Activated T-cell treated with anti-CD3 and anti-CD28 coated beads, Interleukin-2, amount 50 U/mL, for 1 hour (primary cell): ENCODE results near the gene SHISA8.

Experiments used
- DNase-seq: peaks from one replicate; pipeline ENCODE4 v3.0.0-alpha.2; 2020

SHISA8 gene

DNA sequence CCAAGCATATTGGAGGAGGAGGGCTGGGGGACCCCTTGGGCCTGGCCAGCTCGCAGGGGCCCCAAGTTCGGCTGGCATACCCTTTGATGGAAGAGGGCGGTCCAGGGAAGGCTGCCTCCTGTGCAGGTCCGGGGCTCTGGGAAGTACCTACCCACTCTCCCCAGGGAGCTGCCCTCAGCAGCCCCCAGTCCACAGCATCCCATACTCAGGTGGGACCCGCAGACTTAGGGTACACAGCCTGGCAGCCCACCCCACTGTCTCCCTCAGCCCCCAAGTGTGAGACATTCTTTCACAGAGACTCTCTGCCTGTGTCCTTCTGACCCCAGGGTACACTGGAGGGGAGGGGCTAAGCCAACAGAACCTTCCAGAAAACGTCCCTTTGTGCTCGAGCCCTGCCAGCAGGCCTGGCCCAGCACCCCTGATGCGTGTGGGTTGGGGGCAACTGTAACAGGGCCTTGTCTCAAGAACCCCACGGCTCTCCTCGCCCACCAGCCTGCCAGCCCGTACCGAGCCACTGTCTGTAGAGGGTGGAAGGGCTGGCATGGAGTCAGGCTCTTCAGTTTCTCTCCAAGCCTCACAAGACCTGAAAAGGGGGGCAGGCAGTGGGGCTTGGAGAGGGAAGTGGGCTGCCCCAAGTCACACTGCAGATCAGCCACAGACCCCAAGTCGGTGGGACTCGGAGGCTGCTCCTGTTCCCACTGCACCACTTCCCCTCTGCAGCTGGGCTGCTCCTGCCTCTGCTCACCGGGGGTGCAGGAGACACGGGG is 18.7 kb upstream of the SHISA8 start:
- no peak for DNase-seq

DNA sequence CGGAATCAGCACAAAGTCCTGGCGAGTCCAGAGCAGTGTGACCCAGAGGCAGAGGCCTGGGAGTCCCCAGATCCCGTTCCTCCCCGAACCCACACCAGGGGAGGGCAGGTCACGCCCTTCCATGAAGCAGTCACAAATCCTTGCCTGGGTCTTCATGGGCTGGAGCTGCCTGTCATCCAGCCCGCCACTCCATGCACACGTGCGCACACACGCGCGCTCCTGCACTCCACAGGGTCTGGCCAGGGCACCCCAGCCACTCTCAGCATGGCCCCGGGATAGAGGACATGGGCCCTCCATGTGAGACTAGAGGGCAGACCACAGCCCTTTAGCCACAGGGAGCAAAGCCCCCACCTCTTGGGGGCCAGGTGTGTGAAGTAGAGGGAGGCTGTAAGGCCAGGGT is 17.5 kb upstream of the SHISA8 start:
- no peak for DNase-seq

DNA sequence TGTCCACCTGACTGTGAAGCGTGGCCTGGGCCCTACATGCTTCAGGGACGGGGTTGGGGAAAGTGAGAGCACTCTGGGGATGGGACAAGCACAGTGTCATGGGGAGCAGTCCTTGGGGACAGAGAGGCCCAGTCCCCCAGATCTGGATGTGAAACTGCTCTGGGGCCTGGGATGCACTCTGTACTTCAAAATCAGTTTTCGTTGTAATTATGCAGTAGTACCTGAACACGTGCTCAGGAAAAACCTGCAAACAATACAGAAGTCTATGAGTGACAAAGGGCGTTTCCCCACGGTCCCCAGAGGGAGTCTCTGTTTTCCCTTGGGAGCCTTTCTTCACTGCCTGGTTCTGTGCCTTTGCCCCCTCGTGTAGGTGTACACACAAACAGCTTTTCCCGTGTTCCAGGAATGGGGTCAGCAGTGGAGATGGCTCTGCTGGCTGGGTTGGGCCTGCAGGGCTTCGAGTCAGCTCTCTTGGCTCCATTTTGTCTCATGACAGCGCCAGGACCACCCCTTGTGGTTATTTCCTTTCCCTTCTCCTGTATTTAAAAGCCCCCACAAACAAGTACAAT is 16.9 kb upstream of the SHISA8 start:
- DNase-seq: no peak

DNA sequence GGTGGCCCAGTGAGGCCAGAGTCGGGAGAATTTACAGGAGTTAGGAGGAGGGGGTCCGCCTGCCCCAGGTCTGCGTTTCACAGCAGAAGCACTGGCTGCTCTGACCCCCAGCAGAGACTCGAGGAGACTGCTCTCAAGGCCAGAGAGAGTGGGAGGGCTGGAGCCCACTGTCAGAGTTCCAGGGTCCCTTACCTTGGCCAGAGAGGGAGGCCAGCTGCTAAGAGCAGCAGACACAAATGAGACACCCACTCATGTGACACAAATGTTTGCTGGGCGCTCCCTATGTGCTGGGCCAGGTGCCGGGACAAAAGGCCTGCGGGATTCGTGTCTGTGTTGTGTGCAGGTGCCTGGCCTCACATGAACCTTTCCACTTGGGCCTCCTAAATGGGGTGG is 14.5 kb upstream of the SHISA8 start:
- DNase-seq: no peak

DNA sequence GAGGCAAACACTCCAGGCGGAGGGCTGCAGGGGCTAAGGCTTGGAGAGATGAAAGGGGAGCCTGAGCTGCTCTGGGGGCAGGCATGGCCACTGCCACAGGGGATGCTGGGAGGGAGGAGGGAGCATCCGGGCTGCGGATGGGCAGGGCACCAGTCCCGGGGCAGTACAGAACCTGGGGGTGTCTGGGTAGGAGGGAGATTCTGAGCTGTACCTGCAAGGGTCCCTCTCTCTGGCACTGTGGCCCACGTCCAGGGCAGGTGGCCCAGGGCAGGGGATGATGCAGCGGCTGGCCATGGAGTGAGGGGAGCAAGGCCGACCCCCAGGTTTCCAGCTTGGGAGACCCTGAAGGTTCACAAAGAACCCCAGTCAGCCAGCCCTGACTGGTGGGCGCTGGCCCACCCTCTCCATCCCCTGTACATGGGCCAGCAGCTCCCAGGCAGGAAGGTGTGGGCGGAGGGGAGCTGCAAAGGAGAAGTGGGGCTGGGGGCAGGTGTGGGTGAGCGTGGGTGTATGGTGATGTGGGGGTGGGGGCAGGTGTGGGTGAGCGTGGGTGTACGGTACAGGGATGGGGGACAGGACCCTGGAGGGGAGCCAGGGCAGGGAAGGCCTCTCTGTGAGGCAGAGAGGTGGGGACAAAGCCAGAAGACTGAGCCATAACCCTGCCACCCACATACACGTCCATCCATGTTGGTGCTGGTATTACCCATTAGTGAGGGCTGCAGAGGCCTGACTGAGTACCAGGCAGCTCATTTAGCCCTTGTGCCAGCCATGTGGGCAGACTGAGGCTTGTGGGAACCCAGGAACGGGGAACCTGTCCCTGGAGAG is 13.9 kb upstream of the SHISA8 start:
- DNase-seq: no peak

DNA sequence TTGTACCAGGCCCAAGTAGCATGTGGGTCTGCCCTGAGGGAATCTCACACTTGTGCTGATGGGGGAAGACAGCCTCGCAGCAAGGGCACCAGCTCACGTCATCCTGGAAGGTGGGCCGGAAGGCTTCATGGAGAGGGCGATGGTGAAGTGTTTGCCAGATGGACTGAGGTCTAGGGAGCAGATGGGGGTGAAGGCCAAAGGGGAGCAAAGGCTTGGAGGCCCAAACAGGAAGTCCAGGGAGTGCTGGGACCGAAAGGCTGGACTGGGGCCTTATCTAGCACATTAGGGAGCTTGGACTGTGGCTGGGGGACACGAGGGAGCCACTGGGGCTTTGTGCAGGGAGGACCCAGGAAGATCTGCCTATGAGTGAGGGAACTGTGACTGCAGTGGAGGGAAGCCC is 12.9 kb upstream of the SHISA8 start:
- no peak for DNase-seq

DNA sequence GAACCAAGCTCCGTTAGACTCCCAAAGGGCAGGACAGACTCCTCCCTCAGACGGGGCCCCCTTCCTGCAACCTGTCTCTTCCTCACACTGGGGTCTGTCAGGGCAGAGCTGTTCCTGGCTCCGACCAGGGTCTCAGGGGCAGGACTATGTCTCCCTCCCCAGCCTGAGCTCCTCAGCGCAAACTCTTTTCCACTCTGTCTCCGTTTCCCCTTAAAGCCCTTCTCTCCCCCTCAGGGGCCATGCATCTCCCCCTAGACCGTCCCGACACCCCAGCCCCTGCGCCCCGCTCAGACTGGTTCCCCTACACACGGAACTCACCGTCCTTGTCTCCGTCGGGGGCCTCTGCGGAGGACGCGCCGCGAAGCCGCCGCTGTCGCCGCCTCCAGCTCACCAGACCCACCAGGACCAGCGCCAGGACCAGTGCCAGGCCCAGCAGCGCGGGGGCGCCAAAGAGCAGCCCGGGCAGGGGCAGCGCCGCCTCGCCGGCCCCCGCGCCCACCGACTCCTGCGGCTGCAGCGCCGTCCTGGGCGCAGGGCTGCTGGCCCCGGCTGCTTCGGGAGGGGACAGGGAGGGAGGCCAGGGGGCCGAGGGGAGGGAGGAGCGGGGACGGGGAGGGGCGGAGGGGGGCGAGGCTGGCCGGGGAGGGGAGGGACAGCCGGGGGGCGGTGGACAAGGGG is 11.0 kb upstream of the SHISA8 start:
- peak; percentile 86 for DNase-seq

DNA sequence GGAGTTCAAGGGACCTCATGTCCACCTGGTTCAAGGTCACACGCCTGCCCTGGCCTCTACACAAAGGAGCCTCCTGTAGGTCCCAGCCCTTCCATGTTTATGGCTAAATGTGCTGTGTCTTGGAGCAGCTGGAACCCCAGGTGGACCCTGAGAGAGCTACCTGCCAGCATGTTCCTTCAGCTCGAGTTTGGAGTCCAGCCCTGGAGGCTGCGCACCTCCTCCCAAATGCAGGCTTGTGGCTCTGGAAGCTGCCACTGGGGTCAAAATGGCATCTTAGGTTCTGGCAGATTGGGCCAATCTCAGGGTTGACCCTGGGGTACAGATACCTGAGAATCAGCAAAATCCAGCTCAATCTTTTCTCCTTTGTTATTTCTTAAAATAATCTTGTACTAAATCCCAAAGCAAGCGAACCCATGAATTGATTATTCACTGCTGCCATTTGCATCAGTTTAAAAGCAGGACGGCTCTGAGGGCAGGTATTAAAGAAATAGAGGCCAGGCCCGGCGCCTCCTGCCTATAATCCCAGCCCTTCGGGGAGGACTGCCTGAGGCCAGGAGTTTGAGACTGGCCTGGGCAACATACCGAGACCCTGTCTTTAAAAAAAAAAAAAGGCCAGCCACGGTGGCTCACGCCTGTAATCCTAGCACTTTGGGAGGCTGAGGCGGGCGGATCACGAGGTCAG is 8.9 kb upstream of the SHISA8 start:
- no peak for DNase-seq

DNA sequence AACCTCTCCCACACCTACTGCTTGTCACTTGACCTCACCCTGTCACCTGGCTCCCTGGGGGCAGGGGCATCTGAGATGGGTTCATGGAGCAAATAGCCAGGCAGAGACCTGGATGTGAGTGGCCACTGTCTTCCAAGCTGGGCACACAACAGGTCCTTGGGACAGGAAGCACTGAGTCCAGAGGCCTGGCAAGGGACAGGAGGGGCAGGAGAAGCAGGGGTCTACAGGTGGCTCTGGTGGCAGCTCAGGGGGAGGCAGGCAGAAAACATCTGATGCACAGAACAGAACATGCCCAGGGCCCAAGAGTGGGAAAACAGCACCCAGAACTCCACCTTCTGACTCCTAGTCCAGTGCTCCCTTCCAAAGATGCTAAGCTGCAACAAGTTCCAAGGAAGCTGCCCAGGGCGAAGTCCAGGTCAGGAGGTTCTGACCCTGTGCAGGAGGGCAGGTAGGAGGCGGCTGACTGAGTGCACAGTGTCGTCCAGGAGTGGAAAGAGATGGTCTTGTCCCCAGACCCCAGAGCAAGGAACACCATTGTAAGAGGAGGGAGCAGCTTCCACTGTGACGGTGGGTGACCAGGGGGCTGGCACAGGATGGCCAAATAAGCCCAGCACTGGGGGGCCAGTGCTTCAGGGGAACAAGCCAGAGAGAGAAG is 8.2 kb upstream of the SHISA8 start:
- DNase-seq: no peak

DNA sequence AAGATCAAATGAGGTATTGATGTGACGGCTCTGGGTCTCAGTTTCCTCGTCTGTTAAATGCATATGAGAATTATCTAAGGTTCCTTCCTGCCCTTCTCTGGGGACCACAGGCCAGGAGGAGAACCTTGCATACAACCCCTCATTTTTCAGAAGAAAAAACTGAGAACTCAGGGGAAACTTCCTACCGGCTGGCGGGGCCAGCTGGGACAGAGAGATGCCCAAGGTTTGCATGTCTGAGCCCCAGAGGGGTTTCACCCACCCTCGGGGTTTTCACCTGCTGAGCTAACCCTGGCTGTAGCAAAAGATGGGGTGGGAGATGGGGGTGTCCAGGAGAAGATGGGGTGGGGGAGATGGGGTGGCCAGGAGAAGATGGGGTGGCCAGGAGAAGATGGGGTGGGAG is 7.5 kb upstream of the SHISA8 start:
- DNase-seq: no peak

DNA sequence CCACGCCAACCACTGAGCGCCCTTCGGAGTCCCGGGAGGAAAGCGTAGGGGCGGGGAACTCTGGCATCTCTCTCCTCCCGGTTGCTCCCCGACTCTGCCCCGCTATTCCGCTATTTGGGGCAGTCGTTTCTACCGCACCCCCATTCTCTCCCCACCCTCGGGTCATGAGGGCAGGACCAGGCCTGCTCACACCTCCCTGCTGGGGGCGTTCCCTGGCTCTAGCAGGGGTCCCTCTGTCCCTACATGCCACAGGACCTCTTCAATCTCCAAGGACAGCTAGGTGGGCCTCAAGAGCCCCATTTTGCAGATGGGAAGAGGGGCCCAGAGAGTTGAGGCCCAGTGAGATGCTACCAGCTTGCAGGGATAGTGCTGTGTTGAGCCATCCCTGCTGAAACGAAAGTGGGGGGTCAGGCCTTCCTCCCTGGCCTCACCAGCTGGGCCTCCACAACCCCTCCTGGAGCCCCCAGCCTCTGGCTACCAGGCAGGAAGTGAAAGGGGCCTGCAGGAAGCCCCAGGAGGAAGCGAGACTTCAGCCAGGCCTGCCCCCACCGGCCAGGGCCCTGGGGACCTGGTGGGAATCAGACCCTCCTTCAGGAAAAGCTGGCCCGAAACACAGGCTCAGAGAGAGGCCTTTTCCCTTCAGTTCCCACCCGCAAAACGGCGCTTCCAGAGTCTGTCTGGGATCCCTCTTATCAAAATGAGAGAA is 5.5 kb upstream of the SHISA8 start:
- no peak for DNase-seq

DNA sequence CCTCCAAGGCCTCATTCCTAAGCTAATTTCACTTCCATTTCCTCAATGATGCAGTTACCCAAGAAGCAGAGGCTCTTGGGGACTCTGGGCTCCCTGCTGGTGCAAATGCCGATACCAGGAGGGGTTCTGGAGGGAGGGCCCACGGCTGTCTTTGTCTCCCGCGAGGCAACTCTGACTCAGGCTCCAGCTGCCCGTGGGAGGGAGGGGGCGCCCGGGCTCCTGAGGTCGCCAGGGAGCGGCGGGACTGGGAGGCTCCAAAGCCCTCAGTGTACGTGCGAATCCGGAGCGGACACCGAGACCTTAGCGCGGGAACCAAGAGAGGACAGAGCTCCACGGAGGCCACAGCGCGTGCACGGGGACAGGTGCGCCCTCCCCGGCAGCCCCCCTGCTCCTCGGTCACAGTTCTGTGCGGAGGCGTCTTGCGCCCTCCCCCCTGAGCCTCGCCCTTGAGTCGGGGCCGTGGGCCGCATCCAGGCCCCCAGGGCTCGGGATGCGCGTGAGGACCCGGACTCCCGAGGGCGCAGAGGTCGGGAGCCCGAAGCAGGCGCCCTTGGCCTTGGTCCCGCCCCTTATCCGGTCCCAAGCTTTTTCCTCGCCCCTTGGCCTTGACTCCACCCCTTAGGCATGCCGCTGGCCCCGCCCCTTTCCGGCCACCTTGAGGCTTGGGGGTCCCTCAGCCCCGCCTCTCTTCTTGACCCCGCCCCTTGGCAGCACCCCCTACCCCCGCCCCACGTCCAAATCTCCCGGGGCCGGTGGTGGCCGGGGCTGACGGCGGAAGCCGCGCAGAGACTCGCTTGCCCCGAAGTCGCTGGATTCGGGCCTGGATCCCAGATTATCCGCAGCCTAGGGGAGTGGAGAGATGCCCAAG is 4.7 kb upstream of the SHISA8 start:
- DNase-seq: peak; percentile 59

DNA sequence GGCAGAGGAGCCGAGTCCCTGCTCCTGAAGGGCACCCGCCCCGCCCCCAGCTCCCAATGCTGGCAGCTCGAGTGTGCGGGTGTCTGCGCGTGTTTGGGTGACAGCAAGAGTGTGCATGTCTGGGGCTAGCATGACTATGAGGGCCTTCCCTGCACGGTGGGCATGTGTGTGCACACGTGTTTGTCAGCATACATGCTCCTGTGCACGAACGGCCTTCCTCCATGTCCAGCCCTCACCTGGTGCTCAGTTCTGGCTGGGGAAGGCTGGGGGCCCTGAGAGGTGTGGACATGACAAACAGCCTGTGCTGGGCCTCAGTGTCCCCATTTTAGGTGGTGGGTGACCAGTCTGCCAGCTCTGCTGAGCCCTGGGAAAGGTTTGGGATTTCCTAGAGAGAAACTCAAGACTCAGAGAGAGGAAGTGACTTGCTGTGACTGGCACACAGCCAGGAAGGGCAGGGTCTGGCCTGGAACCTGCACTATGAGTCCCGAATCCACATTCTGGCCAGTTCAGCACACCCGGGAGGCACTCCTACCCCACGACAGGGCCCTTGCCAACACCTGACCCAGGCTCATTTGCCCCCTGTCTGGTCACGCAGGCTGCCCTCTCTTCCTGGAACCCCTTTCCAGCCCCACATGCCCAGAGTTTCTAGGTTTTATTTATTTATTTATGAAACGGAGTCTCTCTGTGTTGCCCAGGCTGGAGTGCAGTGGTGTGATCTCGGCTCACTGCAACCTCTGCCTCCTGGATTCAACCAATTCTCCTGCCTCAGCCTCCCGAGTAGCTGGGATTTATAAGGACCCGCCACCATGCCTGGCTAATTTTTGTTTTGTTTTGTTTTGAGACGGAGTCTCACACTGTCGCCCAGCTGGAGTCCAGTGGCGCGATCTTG is 3.3 kb upstream of the SHISA8 start:
- no peak for DNase-seq

DNA sequence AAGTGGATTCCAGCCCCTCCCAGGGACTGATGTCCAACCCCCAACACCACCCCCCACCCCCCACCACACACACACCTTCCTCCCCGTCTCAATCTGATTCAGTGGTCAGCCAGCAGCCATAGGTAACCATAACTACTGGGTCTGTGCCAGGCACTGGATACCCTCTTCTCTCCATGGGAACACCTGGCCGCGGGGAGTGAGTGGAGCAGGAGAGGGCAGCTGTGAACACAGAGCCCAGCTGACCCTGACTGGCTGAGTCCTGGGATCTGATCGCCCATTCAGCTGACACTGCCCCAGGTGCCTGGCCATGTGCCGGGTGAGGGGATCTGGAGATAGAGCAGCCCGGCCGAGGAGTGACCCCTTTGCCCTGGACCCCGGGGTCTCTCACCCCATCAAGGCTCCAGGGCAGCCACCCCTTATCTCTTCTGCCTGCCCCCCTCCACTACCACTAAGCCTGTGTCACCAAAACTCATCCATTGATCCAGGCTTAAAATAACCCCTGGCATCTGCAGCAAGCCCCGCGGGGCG is 2.6 kb upstream of the SHISA8 start:
- DNase-seq: no peak

DNA sequence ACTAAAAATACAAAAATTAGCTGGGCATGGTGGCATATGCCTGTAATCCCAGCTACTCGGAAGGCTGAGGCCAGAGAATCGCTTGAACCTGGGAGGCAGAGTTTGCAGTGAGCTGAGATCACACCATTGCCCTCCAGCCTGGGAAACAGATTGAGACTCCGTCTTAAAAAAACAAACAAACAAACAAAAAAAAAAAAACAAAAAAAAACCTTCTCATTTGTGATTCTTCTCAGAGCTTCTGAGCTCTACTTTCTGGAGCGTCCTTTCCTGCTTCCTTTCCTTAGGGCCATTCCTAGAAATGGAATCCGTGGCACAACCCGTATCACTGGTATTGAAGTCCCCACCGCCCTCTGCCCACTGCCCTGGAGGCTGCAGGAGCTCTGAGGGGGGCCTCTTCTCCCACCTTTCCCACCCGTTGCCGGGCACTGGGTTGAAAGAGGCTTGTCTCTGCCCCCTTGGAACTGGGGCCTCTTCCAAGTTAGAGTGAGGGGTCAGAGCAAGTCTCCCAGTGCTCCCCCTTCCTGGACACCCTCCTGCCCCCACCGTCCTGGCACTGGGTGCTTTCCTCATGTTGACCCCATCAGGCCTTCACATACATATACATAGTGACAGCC is 2.0 kb upstream of the SHISA8 start:
- DNase-seq: no peak

DNA sequence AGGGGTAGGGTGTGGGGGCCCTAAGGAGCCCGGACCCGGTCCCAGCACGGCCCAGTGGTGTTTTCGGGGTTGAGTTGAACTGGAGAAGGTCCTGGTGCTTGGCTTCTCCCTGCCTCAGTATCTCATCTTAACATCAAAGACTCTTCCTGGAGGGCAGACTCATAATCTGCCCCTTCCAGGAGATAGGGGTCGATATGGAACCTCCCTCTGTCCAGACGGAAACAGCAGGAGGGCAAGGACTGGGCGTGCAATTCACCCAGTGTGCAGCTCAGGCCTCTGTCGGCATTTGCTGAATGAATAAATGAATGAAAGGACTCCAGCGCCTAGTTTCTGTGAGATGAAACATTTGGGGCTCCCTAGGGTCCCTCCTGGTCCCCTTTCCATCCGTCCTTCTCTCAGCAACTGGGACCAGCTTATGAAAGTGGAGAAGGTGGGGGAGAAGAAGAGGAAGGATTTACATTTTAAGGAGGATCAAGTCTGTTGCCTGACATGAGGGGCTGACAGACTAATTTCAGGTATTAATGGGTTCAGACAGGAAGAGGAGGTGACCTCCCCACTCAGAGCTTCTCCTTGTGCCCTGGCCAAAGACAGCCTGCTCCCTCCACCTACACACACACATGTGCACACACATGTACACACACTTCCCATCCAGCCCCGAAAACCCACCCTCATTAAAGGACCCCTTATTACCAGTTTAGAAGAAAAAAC is 1.1 kb upstream of the SHISA8 start:
- no peak for DNase-seq

DNA sequence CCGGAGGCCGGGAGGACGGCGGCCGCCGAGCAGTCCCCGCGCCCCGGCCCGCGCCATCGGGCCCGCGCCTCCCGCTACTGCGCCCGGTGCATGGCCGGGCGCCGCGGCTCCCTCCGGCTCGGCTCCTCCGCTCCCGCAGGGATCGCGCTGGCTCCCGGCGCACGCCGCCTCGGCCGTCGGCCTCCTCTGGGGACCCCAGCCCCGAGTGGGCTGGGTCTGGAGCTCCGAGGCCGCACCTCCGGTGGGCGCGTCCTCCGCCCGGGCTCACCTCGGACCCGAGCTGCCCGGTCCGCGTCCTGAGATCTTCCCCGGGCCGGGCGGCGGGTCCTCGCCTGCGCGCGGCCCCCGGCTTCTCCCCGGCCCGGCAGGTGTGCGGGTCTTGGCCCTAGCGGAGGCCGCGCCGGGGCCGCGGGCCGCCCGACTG is 251 bp downstream of the SHISA8 start:
- DNase-seq: no peak
